Stomach (tissue), 9 donors: ENCODE measurements around the gene LAYN. TPM values are rescaled to one million over a fixed set of nuclear protein-coding genes. Genes with fewer than 3 reads are reported as not detected.
A peak's percentile ranks its signal among the peaks of the same experiment; 100 is the strongest.

Source experiments
- DNase-seq, 2 donors: peaks; one replicate each; pipeline versions ENCODE4 v3.0.0 to v3.0.0-alpha.2; 2013 to 2019
- H3K27ac ChIP-seq, 5 donors: fragments of 200-600 bp in 4 of 5; sonication (generic) in 4 of 5; one replicate each; pipeline ENCODE4 v1.5.1; 2013 to 2019; ENCODE audit warnings: mild to moderate bottlenecking in 1 of 5, moderate library complexity in 1 of 5
- H3K27me3 ChIP-seq, 3 donors: fragments of 200-600 bp; sonication (generic); one replicate each; pipeline ENCODE4 v1.5.1; 2017 to 2019; ENCODE audit warnings: mixed run types in 1 of 3
- H3K36me3 ChIP-seq, 4 donors: fragments of 200-600 bp; sonication (generic); 1 replicate in 3 of 4; 2 replicates in 1 of 4; pipeline ENCODE4 v1.5.1; 2016 to 2019
- H3K4me1 ChIP-seq, 4 donors: fragments of 200-600 bp; sonication (generic); one replicate each; pipeline ENCODE4 v1.5.1; 2016 to 2019
- H3K4me3 ChIP-seq, 4 donors: fragments of 200-600 bp; sonication (generic) in 3 of 4; one replicate each; pipeline ENCODE4 v1.5.1; 2016 to 2019; ENCODE audit warnings: mild to moderate bottlenecking in 1 of 4
- H3K9me3 ChIP-seq, 4 donors: fragments of 200-600 bp; sonication (generic); one replicate each; pipeline ENCODE4 v1.5.1; 2016 to 2019
- CTCF ChIP-seq, 7 experiments: fragments of 450-650 bp in 4 of 7; fragments of 200-600 bp in 3 of 7; sonication (generic) in 3 of 7; IDR thresholded peaks; one replicate each; pipeline ENCODE4 v1.5.1; 2016 to 2019; ENCODE audit warnings: antibody characterized with exemption in 7 of 7, control low read depth in 2 of 7, mild to moderate bottlenecking in 1 of 7
- EP300 ChIP-seq: sonication (generic); formaldehyde crosslinking; IDR thresholded peaks from one replicate; pipeline ENCODE4 v1.6.1; 2017; ENCODE audit warnings: antibody characterized with exemption
- POLR2A ChIP-seq, 4 donors: fragments of 450-650 bp; IDR thresholded peaks; one replicate each; pipeline ENCODE4 v1.6.1; 2016; ENCODE audit warnings: antibody characterized with exemption in 4 of 4, control low read depth in 2 of 4, mild to moderate bottlenecking in 1 of 4, moderate library complexity in 1 of 4
- POLR2AphosphoS5 ChIP-seq, 3 donors: sonication (generic); formaldehyde crosslinking; IDR thresholded peaks; one replicate each; pipeline ENCODE4 v1.6.1; 2016; ENCODE audit warnings: antibody characterized with exemption in 3 of 3
- WGBS, 5 donors: extraction: QIAGEN DNeasy Blood & Tissue Kit in 3 of 5; methylation state at CpG; one replicate each; pipeline versions ENCODE4 v1.1.5 to v1.1.7; 2013 to 2018; 5-methylcytosine and 5-hydroxymethylcytosine counted together
- intact Hi-C: fragments of 100-400 bp; cut with DNase I; formaldehyde crosslinking; loops from one replicate; pipeline ENCODE4 v1.15.1; 2023; ENCODE audit warnings: low total_unique reads
- polyA plus RNA-seq, 3 donors: library from polyadenylated mRNA; stranded (reverse); fragments of 200-250 nt; gene quantifications; one replicate each; pipeline ENCODE4 v1.2.3, GENCODE V29; 2013
- total RNA-seq, 5 donors: library from RNA; depleted of rRNA; stranded (reverse); fragments of >200 nt; gene quantifications; one replicate each; pipeline versions ENCODE4 v1.1.0 to v1.2.3, GENCODE V29; 2014 to 2016
- donor health status: healthy with polysubstance abuse.
- donor health status: Bipolar disorder and iron deficiency.
- donor health status: healthy.

LAYN gene
- total and polyA plus RNA-seq, 8 donors: 0.87 to 54.0 (median 5.6) TPM

- 74 to 90% (median 88%) methylated on average over 2 of the region's 2 CpGs for whole genome bisulfite sequencing, 5 donors
- no peak overlapping the region for H3K27ac ChIP-seq
Observed at GRCh38 chr11:111550258-111550657, 9.7 kb downstream of the LAYN start.

GRCh38 chr11:111554532-111554931 is 14.0 kb downstream of the LAYN start:
- Histone ChIP-seq H3K9me3 (peaks cover 0 to 7% (median 0%) of the 10 kb centered on the region in 4 donors), H3K36me3 (peaks cover 0 to 31% (median under 1%) of the 10 kb centered on the region in 4 donors), H3K27ac (no peak overlapping the region), H3K27me3 (no peaks in the 10 kb centered on the region), H3K4me3 (no peak overlapping the region), H3K4me1 (peaks cover 0 to 5% (median 0%) of the 10 kb centered on the region in 4 donors)
- intact Hi-C loops: no loop called here
- DNase-seq: no peak
- no peak for TF ChIP-seq CTCF (IDR thresholded peaks at IDR 0.05)
- TF ChIP-seq POLR2A (IDR thresholded peaks at IDR 0.05): no peak
- TF ChIP-seq EP300: no peak
- TF ChIP-seq POLR2AphosphoS5 (IDR thresholded peaks at IDR 0.05): no peak

More at GRCh38 chr11:111550258-111550657, 9.7 kb downstream of the LAYN start:
- Histone ChIP-seq H3K4me1 (no peaks in the 10 kb centered on the region), H3K4me3 (no peak overlapping the region), H3K27me3 (no peaks in the 10 kb centered on the region), H3K36me3 (peaks cover 0 to 50% (median 9%) of the 10 kb centered on the region in 4 donors), H3K9me3 (no peaks in the 10 kb centered on the region)
- TF ChIP-seq EP300: no peak
- TF ChIP-seq POLR2A (IDR thresholded peaks at IDR 0.05): no peak
- no peak for TF ChIP-seq POLR2AphosphoS5 (IDR thresholded peaks at IDR 0.05)
- no peak for TF ChIP-seq CTCF (IDR thresholded peaks at IDR 0.05)
- intact Hi-C loops: no loop called here
- DNase-seq: no peak

GRCh38 chr11:111555255-111555654 is 14.7 kb downstream of the LAYN start:
- H3K9me3 ChIP-seq: peaks cover 0 to 7% (median 0%) of the 10 kb centered on the region in 4 donors
- no peak for TF ChIP-seq POLR2AphosphoS5 (IDR thresholded peaks at IDR 0.05)
- TF ChIP-seq EP300: no peak
- TF ChIP-seq POLR2A (IDR thresholded peaks at IDR 0.05): no peak
- TF ChIP-seq CTCF (IDR thresholded peaks at IDR 0.05): no peak
- no peaks in the 10 kb centered on the region for H3K27me3 ChIP-seq
- H3K36me3 ChIP-seq: peaks cover 0 to 38% (median 3%) of the 10 kb centered on the region in 4 donors
- H3K27ac ChIP-seq: no peak overlapping the region
- H3K4me1 ChIP-seq: peaks cover 0 to 5% (median 0%) of the 10 kb centered on the region in 4 donors
- DNase-seq: no peak
- intact Hi-C loops: no loop called here
- no peak overlapping the region for H3K4me3 ChIP-seq

GRCh38 chr11:111557425-111558111 is 17.0 kb downstream of the LAYN start:
- DNase-seq: peak in 1 of 2 donors; percentile 50
- WGBS, 5 donors: 60 to 75% (median 74%) methylated on average over 5 of the region's 5 CpGs

More at GRCh38 chr11:111557425-111558111, 17.0 kb downstream of the LAYN start:
- TF ChIP-seq EP300 (no peak), POLR2AphosphoS5 (IDR thresholded peaks at IDR 0.05) (peak in 2 of 3 donors; percentile 35 to 43)
- Histone ChIP-seq H3K36me3 (peaks cover 0 to 40% (median 3%) of the 10 kb centered on the region in 4 donors), H3K9me3 (peaks cover 0 to 7% (median 0%) of the 10 kb centered on the region in 4 donors), H3K27ac (peak overlapping the region in 4 of 5 donors; percentile 36 to 68 (median 59)), H3K27me3 (no peaks in the 10 kb centered on the region), H3K4me1 (peaks cover 0 to 11% (median 4%) of the 10 kb centered on the region in 4 donors), H3K4me3 (no peak overlapping the region)
- intact Hi-C loops: no loop called here
